Measurements from ENCODE around the gene ID3.

Gene ID3

GRCh38 chr1:23596382-23597358 lies 37.4 kb upstream of the ID3 start:
- H3K4me2 ChIP-seq (ENCODE audit: low read length): no peak overlapping the region
- no peak overlapping the region for H2AFZ ChIP-seq
- H3K27ac ChIP-seq: no peak overlapping the region
- no peak overlapping the region for H3K9ac ChIP-seq
- TF ChIP-seq CTCF (IDR thresholded peaks at IDR 0.05): no peak
- H3K36me3 ChIP-seq (ENCODE audit: control insufficient read depth, insufficient read depth, low read length): no peaks in the 10 kb centered on the region
- no peaks in the 10 kb centered on the region for H3K4me1 ChIP-seq
- no peaks in the 10 kb centered on the region for H3K27me3 ChIP-seq (ENCODE audit: control insufficient read depth, insufficient read depth, low read length)
- no peaks in the 10 kb centered on the region for H3K9me3 ChIP-seq (ENCODE audit: control insufficient read depth, low read length)
- H3K4me3 ChIP-seq (ENCODE audit: low read depth, low read length): no peak overlapping the region
- H3K79me2 ChIP-seq: no peaks in the 10 kb centered on the region

- H3K27me3 ChIP-seq (ENCODE audit: control insufficient read depth, insufficient read depth, low read length): no peaks in the 10 kb centered on the region
- H3K9me3 ChIP-seq (ENCODE audit: control insufficient read depth, low read length): no peaks in the 10 kb centered on the region
- H3K36me3 ChIP-seq (ENCODE audit: control insufficient read depth, insufficient read depth, low read length): no peaks in the 10 kb centered on the region
- no peak overlapping the region for H3K4me2 ChIP-seq (ENCODE audit: low read length)
- H3K79me2 ChIP-seq: no peaks in the 10 kb centered on the region
- no peaks in the 10 kb centered on the region for H3K4me1 ChIP-seq
- H3K4me3 ChIP-seq (ENCODE audit: low read depth, low read length): no peak overlapping the region
- no peak for TF ChIP-seq CTCF (IDR thresholded peaks at IDR 0.05)
- H3K9ac ChIP-seq: no peak overlapping the region
- H3K27ac ChIP-seq: no peak overlapping the region
- no peak overlapping the region for H2AFZ ChIP-seq
Observed at GRCh38 chr1:23594927-23595353, 35.6 kb upstream of the ID3 start.

GRCh38 chr1:23594149-23594907 lies 35.0 kb upstream of the ID3 start:
- H3K4me3 ChIP-seq (ENCODE audit: low read depth, low read length): no peak overlapping the region
- H3K9ac ChIP-seq: no peak overlapping the region

GRCh38 chr1:23593556-23594148 lies 34.4 kb upstream of the ID3 start:
- Histone ChIP-seq H3K9ac (no peak overlapping the region), H3K36me3 (ENCODE audit: control insufficient read depth, insufficient read depth, low read length) (no peaks in the 10 kb centered on the region), H3K4me1 (no peaks in the 10 kb centered on the region), H3K4me2 (ENCODE audit: low read length) (no peak overlapping the region), H2AFZ (no peak overlapping the region), H3K79me2 (no peaks in the 10 kb centered on the region), H3K9me3 (ENCODE audit: control insufficient read depth, low read length) (no peaks in the 10 kb centered on the region), H3K4me3 (ENCODE audit: low read depth, low read length) (no peak overlapping the region), H3K27ac (no peak overlapping the region), H3K27me3 (ENCODE audit: control insufficient read depth, insufficient read depth, low read length) (no peaks in the 10 kb centered on the region)
- no peak for TF ChIP-seq CTCF (IDR thresholded peaks at IDR 0.05)

More at GRCh38 chr1:23594149-23594907, 35.0 kb upstream of the ID3 start:
- Histone ChIP-seq H3K79me2 (no peaks in the 10 kb centered on the region), H3K9me3 (ENCODE audit: control insufficient read depth, low read length) (no peaks in the 10 kb centered on the region), H3K27me3 (ENCODE audit: control insufficient read depth, insufficient read depth, low read length) (no peaks in the 10 kb centered on the region), H2AFZ (no peak overlapping the region), H3K4me1 (no peaks in the 10 kb centered on the region), H3K36me3 (ENCODE audit: control insufficient read depth, insufficient read depth, low read length) (no peaks in the 10 kb centered on the region), H3K4me2 (ENCODE audit: low read length) (no peak overlapping the region), H3K27ac (no peak overlapping the region)
- no peak for TF ChIP-seq CTCF (IDR thresholded peaks at IDR 0.05)
